Stimulated activated CD4-positive, alpha-beta T cell treated with anti-CD3 and anti-CD28 coated beads, TNF-alpha, amount 100 ng/mL, for 4 hours (primary cell): ENCODE measurements around the gene OR6K6.

Experiments
- DNase-seq, 3 experiments: peaks; one replicate each; pipeline ENCODE4 v3.0.0-alpha.2; 2020; ENCODE audit warnings: low read depth in 3 of 3

The OR6K6 gene

GRCh38 chr1:158801396-158801795 lies 46.9 kb downstream of the OR6K6 start:
- DNase-seq, result no peak

- no peak for DNase-seq
Measured at GRCh38 chr1:158803678-158804077, 49.2 kb downstream of the OR6K6 start.
